GM11168 (cell line): Measurements from ENCODE around the gene CNDP2.
"Not testable (repeated sequence)": the region's sequence is repeated elsewhere in the genome, so short reads cannot be mapped to it uniquely, and the experiment has no call there.

ENCODE experiments used
- in situ Hi-C: fragments of 300-500 bp; cut with MboI; formaldehyde crosslinking; loops from one replicate; pipeline ENCODE4 v1.12.0; 2022; ENCODE audit warnings: low sequenced_read_pairs; ENCODE audit not compliant: unreplicated experiment

Gene CNDP2

DNA sequence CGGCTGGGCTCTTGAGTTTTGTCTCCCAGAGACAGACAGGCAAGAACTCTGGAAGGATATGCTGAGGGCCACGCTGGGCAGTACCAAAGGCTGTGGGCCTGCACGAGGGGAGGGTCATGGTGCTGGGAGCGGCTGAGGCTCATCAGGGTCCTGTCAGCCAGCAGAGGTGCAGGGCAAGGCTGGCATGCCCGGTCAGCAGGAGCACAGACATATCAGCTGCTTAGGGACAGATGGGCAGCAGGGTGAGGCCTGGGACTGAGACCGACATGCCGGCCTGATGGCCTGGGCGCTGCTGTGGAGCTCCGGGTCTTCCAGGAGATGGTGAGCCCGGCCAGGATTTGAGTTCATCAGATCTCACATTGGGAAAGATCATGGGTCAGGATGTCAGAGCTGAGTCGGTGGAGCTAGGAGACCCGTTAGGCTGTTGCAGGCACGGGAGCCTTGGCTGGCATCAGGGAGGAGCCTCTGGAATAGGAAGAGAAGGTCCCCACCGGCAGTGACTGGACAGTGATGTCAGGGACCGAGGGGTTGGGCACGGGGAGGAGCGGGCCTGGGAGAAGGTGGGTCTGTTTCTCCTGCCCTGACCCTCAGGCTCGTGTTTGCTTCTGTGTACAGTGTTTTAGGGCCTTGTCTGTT, 18.8 kb downstream of the CNDP2 start:
- in situ Hi-C loops, result no loop called here

DNA sequence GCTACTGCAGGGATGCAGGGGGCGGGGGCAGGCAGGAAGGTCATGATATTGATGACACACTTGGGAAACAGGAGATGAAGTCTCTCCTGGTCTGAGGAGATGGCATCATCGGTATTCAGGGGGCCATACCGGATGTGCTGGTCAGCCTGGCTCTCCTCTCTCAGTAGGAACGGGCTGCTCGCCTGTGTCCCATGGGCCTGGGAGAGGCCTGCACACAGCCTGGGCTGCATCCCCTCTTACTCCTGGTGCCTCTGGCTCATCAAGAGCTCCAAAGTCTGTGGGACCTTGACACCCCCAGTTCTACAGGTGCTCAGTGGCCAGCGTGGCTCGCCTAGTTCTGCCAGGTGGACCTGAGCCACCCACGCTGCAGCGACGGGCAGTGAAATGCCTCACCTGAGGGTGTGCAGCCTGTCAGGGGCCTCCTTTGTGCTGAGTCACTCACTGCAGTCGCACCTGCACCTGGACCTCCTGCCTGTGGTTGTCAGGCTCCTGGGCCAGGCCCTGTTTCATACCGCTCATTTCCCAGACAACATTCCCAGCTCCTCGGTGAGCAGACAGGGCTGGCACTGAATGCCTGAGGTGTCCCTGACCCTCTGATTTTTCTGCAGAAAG, 19.6 kb downstream of the CNDP2 start:
- in situ Hi-C loops, result no loop called here

DNA sequence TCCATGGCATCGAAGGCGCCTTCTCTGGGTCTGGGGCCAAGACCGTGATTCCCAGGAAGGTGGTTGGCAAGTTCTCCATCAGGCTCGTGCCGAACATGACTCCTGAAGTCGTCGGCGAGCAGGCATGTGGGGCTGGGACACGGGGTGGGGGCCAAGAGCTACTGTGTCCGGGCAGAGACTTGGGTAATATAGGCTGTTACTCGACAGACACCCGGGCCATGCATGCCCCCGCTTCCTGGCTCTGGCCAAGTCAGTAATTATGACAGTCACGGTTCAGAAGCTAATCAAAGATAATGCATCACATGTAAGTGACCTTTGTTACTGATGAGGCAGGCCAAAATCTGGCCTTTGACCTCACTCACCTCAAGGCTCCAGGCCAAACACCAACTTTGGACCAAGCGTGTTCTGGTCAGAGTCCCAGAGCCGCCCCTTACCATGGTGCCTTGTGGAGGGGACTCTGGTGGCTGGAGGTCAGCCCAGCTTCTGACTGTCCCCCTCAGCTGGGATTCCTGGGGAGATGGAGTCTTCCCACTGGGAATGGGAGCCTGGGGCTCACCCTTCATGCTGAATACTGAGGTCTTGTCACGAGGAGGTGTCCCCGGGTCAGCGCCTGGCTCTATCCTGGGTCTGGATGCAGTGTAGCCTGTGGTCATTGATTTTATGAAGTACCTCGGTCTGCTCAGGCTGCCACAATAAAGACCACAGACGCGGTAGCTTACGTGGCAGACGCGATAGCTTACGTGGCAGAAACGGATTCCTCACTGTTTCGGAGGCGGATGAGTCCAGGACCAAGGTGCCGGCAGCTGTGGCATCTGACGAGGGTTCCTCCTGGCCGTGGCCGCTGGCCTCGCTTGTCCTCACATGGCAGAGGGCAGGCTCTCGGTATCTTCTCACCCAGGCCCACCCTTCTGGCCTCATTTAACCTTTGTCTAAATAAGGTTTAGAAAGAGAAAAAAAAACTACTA, 20.4 kb downstream of the CNDP2 start:
- in situ Hi-C loops, result no loop called here

DNA sequence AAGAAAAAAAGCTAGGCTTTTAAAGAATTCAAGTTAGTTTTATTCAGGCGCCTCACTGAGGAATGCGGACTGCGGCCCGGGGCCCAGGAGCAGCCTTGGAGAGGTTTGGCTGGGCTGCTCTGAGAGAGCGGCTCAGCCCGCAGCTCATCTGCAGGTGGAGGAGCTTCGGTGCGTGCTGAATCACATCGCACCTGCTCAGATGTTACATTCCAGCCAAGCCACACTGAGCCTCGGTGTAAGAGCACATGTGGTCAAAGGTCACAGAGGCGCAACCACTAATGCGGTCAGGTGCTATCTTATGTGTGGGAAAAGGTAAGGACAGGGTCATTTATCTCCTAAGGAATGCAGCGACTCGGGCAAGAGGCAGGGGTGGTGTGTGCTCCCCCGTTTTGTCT, 21.1 kb downstream of the CNDP2 start:
- in situ Hi-C loops, result no loop called here

DNA sequence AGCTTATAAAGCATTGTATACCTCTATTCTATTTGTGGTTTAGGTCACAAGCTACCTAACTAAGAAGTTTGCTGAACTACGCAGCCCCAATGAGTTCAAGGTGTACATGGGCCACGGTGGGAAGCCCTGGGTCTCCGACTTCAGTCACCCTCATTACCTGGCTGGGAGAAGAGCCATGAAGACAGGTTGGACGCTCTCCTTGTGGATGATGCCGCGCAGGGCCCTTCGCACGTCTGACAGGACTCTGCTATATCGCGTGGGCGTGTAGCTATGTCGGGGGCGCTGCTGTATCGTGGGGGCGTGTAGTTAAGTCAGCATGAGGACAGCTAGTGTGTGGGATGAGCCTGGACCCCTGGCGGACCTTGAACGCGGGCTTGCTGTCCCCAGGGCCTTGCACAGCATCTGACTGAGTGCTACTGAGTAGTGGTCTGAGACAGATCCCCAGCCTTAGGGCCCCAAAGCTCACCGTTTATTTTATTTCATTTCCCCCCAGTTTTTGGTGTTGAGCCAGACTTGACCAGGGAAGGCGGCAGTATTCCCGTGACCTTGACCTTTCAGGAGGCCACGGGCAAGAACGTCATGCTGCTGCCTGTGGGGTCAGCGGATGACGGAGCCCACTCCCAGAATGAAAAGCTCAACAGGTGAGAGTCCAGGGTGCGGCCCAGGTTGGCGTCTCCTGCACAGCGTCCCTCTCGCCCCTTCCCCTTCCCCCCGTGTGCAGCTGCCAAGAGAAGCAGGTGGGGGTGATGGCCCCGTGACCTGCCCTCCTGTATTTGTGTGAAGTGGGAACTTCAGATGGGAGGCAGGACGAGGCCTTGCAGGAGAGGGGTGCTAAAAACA, 22.5 kb downstream of the CNDP2 start:
- in situ Hi-C loops, result no loop called here

DNA sequence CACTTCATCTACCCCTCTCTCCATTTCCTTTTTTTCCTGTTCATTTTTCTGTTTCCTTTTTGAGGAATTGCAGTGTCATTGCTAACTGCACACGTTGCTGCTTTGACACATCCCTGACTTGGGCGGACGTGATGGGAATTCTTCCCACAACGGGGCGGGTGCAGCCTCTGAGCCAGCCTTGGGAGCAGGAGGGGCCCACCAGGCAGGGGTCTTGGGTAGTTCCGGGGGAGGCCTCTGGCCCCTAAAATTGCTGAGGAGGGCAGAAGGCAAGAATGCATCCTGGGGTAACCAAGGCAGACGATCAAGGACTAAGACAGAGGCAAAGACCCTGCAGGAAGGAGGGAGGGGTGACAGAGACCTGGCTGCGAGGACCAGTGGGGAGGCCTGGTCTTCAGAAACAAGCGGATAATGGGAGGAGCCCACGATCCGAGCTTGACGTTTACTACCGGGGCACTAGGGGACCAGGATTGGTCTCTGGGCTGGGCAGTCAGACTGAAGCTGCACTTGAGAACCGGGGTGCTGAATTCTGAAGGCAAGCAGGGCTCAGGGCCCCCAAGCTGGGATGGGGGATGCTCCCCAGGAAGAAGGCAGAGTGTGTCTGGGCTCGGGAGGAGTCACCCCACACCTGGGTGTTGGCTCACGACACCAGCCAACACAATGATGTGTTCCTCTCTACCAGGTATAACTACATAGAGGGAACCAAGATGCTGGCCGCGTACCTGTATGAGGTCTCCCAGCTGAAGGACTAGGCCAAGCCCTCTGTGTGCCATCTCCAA, 23.3 kb downstream of the CNDP2 start:
- in situ Hi-C loops, result no loop called here

DNA sequence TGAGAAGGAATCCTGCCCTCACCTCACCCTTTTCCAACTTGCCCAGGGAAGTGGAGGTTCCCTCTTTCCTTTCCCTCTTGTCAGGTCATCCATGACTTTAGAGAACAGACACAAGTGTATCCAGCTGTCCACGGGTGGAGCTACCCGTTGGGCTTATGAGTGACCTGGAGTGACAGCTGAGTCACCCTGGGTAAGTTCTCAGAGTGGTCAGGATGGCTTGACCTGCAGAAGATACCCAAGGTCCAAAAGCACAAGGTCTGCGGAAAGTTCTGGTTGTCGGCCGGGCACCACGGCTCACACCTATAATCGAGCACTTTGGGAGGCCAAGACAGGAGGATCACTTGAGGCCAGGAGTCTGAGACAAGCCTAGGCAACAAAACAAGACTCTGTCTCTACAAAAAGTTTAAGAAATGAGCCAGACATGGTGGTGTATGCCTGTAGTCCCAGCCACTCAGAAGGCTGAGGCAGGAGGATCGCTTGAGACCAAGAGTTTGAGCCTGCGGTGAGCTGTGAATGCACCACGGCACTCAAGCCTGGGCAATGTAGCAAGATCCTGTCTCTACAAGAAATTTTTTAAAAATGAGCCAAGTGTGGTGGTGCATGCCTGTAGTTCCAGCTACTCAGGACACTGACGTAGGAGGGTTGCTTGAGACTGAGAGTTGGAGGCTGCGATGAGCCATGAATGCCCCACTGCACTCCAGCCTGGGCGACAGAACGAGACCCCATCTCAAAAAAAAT, 24.1 kb downstream of the CNDP2 start:
- in situ Hi-C loops, result no loop called here

DNA sequence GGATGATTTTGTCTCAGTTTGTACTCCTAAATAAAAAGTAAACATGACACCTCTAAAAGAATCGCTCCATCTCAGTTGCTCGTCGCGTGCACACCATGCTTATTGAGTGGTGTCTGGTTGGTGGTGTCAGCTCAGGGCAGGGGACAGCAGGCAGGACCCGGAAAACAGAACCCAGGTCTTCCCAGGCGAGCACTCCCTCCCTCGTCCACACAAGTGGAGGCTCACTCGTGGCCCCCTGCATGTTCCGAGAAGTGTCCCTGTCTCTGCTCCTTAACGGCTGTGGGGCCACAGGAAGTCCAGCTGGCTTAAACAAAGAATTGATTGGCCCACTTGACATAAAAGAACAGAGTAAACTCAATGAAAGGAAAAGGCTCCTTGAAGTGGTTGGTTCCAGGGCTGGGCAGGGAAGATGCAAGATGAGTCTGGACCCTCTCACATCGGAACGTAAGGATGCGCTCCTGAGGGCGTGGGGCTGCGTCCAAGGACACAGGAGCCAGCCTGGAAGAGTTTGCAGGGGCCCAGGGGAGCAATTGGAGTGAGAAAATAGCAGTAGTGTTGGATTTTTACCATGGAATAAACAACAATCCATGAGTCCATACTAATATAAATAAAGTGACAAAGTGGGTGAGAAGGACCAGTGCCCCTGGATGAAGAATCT, 25.0 kb downstream of the CNDP2 start:
- in situ Hi-C loops, result no loop called here

DNA sequence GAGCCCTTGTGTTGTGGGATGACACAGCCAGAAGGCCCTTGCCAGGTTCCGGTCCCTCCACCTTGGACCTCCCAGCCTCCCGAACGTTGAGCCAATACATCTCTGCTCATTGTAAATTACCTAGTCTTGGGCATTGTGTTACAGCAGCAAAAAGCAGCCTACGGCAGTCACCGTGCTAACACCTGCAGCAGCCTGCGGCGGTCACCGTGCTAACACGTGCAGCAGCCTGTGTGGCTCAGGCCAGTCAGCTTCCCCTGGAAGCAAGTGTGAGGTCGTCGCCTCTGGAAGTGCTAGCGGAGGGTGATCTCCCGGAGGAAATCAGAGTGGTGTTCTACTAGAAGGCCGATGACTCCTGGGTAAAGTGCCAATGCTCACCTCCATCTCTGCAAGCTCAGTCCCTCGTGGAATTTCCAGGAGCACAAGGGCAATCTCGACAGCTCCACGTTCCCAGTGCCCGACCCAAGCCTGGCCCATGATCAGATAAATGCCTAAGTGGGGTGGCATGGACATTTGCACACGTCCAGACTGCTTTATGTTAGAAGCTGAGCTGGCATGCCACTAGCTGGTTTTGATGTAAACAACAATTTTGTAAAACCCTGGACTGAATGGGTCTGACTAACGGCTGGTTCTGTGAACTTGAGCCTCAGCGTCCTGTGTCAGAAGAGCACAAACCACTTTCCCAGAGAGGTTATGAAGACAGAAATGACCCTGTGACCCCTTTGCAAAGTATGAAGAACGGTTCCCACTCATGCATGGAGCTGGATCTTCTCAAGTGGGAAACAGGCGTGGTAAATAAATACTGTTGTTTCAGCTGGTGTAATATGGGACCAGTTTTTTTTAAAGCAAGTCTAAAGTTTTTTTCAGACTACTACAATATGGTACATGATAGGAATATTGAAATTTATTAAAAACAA, 26.7 kb downstream of the CNDP2 start:
- in situ Hi-C loops, result no loop called here

DNA sequence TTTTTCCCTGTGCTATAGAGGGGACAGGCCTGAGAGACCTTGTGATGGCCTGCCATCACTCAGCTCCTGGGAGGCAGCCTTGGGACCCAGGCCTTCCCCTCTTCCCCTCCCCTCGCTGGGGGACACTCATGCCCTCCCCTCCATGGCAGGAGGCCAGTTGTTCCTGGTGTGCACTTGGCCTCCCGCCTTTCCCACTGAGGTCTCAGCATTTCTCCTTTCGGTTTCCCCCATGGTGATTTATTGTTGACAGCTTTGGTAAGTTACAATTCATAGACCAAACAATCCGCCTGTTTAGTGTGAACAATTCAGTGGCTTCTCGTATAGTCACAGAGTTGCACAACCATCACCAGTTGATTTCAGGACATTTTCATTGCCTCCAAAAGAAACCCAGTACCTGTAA, 27.9 kb downstream of the CNDP2 start:
- in situ Hi-C loops, result no loop called here

DNA sequence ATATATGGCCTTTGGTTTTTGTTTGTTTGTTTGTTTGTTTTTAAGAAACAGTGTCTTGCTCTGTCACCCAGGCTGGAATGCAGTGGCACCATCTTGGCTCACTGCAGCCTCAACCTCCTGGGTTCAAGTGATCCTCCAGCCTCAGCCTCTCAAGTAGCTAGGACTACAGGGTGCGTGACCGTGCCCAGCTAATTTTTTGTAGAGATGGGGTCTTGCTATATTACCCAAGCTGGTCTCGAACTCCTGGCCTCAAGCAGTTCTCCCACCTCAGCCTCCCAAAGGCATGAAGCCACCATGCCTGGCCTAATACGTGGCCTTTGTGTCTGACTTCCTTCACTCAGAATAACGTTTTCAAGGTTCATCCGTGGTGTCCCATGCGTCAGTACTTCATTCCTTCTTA, 28.8 kb downstream of the CNDP2 start:
- in situ Hi-C loops, result not testable (repeated sequence)

DNA sequence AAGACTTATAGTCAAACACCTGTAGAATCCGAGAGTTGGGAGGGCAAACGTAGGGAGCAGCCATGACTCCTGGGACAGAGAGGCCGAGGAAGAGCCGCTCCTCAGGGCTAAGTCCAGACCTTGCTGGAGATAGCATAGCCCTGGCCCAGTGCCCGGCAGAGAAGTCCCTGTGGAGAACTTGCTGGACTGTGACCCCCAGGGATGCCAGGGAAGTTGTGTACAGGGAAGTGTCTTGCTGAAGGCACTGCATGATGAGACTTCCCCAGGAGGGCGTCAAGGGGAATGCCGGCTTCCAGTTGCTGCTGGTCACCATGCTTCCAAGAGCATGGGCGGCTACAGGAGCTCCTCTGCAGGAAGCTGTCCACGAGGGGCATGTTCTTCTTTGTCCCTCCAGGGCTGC, 29.6 kb downstream of the CNDP2 start:
- in situ Hi-C loops, result no loop called here

DNA sequence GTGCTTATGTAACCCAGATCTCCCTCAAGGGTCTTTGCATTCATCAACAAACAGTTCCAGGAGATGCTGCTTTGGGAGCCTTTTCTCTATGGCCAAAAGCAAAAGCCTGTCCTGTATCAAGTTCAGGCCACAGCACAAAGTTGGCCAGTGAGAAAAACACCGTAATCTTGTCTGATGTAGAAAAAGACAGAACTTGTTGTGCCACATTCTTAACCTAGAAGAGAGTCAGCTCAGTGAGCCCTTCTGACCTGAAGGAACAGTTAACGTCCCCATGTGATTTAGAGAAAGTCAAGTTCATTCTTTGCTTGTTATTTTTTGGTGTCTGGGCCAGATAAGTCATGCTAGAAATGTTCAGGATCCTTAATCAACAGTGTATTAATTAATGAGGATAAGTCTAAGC, 30.3 kb downstream of the CNDP2 start:
- in situ Hi-C loops, result no loop called here

DNA sequence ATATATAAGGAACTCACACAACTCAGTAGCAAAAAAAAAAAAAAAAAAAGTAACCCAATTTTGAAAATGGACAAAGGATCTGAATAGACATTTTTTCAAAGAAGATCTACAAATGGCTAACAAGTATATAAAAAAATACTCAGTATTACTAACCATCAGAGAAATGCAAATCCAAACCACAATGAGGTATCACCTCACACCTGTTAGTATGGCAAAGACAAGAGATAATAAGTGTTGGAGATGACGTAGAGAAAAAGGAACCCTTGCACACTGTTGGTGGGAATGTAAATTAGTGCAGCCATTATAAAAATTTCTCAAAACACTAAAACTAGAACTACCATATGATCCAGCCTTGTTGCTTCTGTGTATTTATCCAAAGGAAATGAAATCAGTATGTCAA, 32.3 kb downstream of the CNDP2 start:
- in situ Hi-C loops, result no loop called here

DNA sequence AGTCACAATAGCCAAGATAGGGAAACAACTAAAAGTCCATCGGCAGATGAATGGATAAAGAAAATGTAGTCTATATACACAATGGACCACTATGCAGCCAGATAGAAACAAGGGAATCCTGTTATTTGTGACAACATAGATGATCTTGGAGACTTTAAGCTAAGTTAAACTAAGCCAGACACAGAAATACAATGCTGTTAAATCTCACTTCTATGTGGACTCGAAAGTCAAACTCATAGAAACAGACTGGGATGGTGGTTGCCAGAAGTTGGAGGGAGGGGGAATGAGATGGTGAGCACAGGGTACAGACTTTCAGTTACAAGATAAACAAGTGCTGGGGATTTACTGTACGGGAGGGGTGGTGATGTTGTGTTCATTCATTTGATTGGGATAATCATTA, 32.8 kb downstream of the CNDP2 start:
- in situ Hi-C loops, result no loop called here

DNA sequence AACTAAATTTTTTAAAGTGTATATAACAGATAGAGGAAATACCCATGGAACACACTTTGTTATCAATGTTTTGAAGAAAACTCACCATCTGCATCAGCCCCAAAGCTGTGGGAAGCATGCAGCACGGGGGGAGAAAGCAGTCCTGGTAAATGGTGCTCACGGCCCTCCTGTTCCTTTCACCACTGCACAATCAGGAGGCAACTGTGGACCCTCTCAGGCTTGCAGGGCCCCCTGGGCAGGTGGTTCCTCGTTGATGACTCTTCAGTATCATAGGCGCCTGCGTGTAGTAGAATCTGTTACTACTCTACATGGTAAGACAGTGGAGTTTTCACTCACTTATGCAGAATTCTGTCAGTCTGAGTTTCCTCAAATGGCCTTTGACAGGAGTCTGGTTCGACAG, 33.2 kb downstream of the CNDP2 start:
- in situ Hi-C loops, result no loop called here

DNA sequence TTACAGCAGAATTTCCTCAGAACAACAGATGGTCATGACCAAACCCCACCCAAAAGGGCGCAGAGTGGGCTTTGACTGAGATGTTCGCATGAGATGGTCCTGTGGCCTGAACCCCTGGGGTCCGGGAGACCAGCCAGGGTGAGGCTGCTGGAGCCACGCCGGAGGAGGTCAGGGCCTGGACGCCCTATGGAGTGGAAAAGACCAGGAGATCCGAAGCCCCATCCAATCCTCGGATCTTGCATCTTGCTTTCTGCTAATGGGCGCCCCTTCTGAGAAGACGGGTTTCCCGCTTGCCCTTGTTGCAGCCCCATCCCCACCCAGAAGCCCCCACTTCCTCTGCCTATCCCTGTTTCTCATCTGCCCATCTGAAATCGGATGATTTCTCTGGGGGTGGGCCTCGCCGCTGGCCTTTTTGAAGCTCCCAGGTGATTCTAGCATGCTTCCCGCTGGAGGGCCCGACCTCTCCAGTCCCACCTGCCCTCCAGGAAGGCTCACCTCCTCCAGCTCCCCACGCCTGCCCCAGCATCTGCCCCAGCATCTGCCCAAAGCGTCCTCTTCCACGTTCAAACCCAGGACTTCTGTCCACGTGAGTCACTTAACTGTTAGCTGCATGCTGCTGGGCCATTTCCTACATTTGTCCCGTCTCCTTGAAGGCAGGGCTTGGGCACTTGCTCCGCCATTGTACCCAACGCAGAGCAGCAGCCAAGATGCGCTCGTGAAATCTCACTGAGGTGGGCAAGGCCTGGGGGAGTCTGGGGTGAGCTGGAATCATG, 33.8 kb downstream of the CNDP2 start:
- in situ Hi-C loops, result no loop called here
